ENCODE results near the gene DUSP8. TPM values are rescaled to one million over a fixed set of nuclear protein-coding genes. Genes with fewer than 3 reads are reported as not detected.
A peak's percentile ranks its signal among the peaks of the same experiment; 100 is the strongest.
"Not testable (repeated sequence)": the region's sequence is repeated elsewhere in the genome, so short reads cannot be mapped to it uniquely, and the experiment has no call there.

DUSP8 gene
- total RNA-seq, 2 experiments from 2014 or later: 1.3 to 2.8 TPM

- H3K9me3 Mint-ChIP-seq (ENCODE audit: low read depth): no peaks in the 10 kb centered on the region
- no peak for ATAC-seq
- no peak for DNase-seq
- peaks cover 1% of the 10 kb centered on the region for H3K4me1 Mint-ChIP-seq
- H3K4me3 Mint-ChIP-seq: no peak overlapping the region
- POLR2A ChIA-PET: no interaction called here
- intact Hi-C loops (cut with DNase I, micrococcal nuclease): no loop called here
- H3K36me3 Mint-ChIP-seq (ENCODE audit: low read depth): no peaks in the 10 kb centered on the region
- peaks cover 35% of the 10 kb centered on the region for H3K27me3 Mint-ChIP-seq
- CTCF ChIA-PET: interaction anchor here (1.7 kb wide), 1 partner anchor 26 kb away, joined by 5 read pairs; no protein-coding TSS in a partner anchor
- no peak overlapping the region for H3K27ac Mint-ChIP-seq
Observed at GRCh38 chr11:1600626-1601025, 28.6 kb upstream of the DUSP8 start.

DNA sequence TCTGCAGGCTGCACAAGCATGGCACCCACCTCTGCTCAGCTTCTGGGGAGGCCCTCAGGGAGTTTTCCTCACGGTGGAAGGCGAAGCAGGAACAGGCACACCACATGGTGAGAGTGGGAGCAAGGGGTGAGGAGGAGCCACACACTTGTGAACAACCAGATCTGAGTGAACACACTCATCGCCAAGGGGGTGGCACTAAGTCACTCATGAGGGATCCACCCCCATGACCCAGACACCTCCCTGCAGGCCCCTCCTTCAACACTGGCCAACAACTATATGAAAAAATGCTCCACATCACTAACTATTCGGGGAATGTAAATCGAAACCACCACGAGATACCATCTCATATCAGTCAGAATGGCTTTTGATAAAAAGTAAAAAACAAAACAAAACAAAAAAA, 26.7 kb upstream of the DUSP8 start:
- CTCF ChIA-PET: interaction anchor here (0.5 to 1.8 kb wide), 5 partner anchors 24 to 201 kb away, joined by 3 to 7 read pairs (median 4); no protein-coding TSS in a partner anchor
- peak; percentile 42 for ATAC-seq
- intact Hi-C loops (cut with DNase I, micrococcal nuclease): no loop called here
- Mint-ChIP-seq H3K9me3 (ENCODE audit: low read depth) (no peaks in the 10 kb centered on the region), H3K27ac (no peak overlapping the region), H3K36me3 (ENCODE audit: low read depth) (no peaks in the 10 kb centered on the region), H3K4me3 (no peak overlapping the region), H3K4me1 (peaks cover 5% of the 10 kb centered on the region), H3K27me3 (peaks cover 39% of the 10 kb centered on the region)
- no peak for DNase-seq
- POLR2A ChIA-PET: interaction anchor here (0.6 kb wide), 1 partner anchor 164 kb away, joined by 3 read pairs; no protein-coding TSS in a partner anchor

- intact Hi-C loops (cut with DNase I, micrococcal nuclease); H3K27ac Mint-ChIP-seq; H3K4me3 Mint-ChIP-seq; DNase-seq; H3K4me1 Mint-ChIP-seq; H3K9me3 Mint-ChIP-seq (ENCODE audit: low read depth); ATAC-seq; H3K36me3 Mint-ChIP-seq (ENCODE audit: low read depth); POLR2A ChIA-PET: not testable (repeated sequence)
- CTCF ChIA-PET: interaction anchor here (1.3 to 1.8 kb wide), 2 partner anchors 24 to 54 kb away, joined by 4 to 7 read pairs; no protein-coding TSS in a partner anchor
- H3K27me3 Mint-ChIP-seq: peaks cover 37% of the 10 kb centered on the region
Observed at GRCh38 chr11:1598406-1598805, 26.3 kb upstream of the DUSP8 start.

GRCh38 chr11:1597994-1598380, 25.9 kb upstream of the DUSP8 start, which contains the start of gene KRTAP5-2:
Gene KRTAP5-2, minus strand, starts transcription at chr11:1598294. Its CDS starts 44 bp downstream, at chr11:1598250.
- peaks cover 34% of the 10 kb centered on the region for H3K27me3 Mint-ChIP-seq
- ATAC-seq (no peak), DNase-seq (no peak)
- no peaks in the 10 kb centered on the region for H3K9me3 Mint-ChIP-seq (ENCODE audit: low read depth)
- intact Hi-C loops (cut with DNase I, micrococcal nuclease): no loop called here
- CTCF ChIA-PET: interaction anchor here (0.7 to 1.8 kb wide), 4 partner anchors 10 to 55 kb away, joined by 3 to 7 read pairs (median 4); no protein-coding TSS in a partner anchor
- H3K27ac Mint-ChIP-seq: no peak within 1 kb of the TSS
- H3K4me1 Mint-ChIP-seq: peaks cover 5% of the 10 kb centered on the region
- H3K4me3 Mint-ChIP-seq: no peak within 1 kb of the TSS
- POLR2A ChIA-PET: no interaction called here
- H3K36me3 Mint-ChIP-seq (ENCODE audit: low read depth): no peaks in the 10 kb centered on the region

DNA sequence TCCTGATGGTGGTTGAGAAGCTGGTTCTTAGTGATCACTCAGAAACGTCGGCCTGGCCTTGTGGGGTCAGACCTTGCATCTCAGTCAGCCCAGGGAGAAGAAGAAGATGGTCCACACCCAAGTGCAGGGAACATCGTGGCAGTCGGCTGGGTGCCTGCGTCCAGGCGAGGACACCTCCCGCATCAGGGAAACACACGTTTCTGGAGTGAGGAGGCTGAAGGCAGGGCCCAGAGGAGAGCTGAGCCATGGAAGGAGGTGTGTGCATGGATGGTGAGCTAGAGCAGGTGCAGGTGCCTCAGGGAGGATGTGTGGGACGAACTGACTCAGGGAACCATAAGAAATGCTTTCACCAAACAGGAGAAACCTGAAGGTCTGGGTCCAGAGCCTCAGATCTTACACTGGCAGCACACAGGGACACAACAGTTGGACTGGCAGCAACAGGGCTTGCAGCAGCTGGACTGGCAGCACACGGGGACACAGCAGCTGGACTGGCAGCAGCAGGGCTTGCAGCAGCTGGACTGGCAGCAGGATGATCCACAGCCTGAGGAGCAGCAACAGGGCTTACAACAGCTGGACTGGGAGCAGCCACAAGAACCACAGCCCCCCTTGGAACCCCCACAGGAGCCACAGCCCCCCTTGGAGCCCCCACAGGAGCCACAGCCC, 25.4 kb upstream of the DUSP8 start:
- Mint-ChIP-seq H3K27ac (no peak overlapping the region), H3K9me3 (ENCODE audit: low read depth) (no peaks in the 10 kb centered on the region), H3K36me3 (ENCODE audit: low read depth) (no peaks in the 10 kb centered on the region), H3K4me3 (no peak overlapping the region), H3K4me1 (peaks cover 5% of the 10 kb centered on the region), H3K27me3 (peaks cover 34% of the 10 kb centered on the region)
- DNase-seq: no peak
- ChIA-PET CTCF (interaction anchor here (0.5 to 1.8 kb wide), 7 partner anchors 10 to 235 kb away, joined by 3 to 7 read pairs (median 3); no protein-coding TSS in a partner anchor), POLR2A (no interaction called here)
- ATAC-seq: no peak
- intact Hi-C loops (cut with DNase I, micrococcal nuclease): no loop called here

DNA sequence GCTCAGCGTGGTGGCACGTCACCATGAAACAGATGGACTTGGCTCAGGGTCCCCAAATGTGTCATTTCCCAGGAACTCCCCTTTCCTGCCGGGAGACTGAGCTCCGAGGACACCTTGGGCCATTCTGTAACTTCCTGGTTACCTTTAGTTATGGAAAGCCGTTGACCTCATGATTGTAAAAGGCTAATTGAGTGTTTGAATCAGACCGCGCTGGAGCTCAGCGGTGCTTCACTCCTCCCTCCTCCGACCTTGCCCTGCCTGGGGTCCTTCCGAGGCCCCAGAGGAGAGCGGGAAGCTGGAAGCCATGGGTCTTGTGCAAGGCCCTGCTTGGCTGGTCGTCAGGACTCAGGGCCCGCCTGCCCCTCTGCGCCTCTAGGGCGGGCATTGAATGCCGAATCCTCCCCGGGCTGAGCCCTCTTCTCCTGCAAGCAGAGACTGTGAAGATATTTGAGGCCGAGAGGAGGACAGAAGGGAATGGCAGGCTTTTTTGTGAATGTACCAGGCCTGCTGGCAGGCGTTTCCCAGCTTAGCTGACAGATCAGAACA, 24.6 kb upstream of the DUSP8 start:
- H3K4me3 Mint-ChIP-seq; DNase-seq; intact Hi-C loops (cut with DNase I, micrococcal nuclease); POLR2A ChIA-PET; ATAC-seq; H3K9me3 Mint-ChIP-seq (ENCODE audit: low read depth); H3K36me3 Mint-ChIP-seq (ENCODE audit: low read depth); H3K4me1 Mint-ChIP-seq; H3K27ac Mint-ChIP-seq: not testable (repeated sequence)
- CTCF ChIA-PET: interaction anchor here (0.6 to 1.2 kb wide), 4 partner anchors 9 to 236 kb away, joined by 3 to 4 read pairs (median 3); no protein-coding TSS in a partner anchor
- H3K27me3 Mint-ChIP-seq: peaks cover 30% of the 10 kb centered on the region

DNA sequence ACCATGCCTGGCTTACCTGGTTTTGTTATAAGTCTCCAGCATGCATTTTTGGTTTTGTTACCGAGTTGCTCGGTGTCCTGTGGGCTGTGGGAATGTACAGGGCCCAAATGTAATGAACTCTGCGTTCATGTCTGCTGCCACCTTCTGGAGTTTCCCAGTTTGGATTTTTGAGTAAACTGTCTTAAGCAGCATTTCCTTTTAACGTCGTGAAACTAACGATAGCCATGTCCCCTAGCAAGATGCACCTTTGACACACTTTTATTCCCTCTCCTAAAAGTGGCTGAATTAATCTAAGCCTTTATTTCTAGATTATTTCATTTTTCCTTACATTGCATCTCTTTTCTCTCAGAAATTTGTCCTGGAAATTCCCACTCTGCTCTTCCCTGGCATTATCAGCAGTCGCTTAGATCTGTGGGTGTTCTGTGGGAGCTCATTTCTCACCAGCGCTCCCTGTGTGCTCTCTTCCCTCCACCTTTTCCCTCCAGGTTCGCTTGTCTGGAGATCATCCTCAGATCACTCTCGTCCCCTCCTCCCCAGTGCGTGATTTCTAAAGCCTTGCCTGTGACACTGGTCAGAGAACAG, 24.0 kb upstream of the DUSP8 start:
- H3K9me3 Mint-ChIP-seq (ENCODE audit: low read depth); H3K4me3 Mint-ChIP-seq; DNase-seq; H3K36me3 Mint-ChIP-seq (ENCODE audit: low read depth); POLR2A ChIA-PET; ATAC-seq; H3K4me1 Mint-ChIP-seq; H3K27ac Mint-ChIP-seq: not testable (repeated sequence)
- H3K27me3 Mint-ChIP-seq: peaks cover 29% of the 10 kb centered on the region
- CTCF ChIA-PET: interaction anchor here (0.6 to 2.5 kb wide), 8 partner anchors 8 to 30 kb away, joined by 3 to 16 read pairs (median 3); no protein-coding TSS in a partner anchor
- intact Hi-C loops (cut with DNase I, micrococcal nuclease): loop anchor here in 1 of 2 experiments (1.0 kb wide), 1 partner anchor 33 kb away; the partner anchor contains the start of gene KRTAP5-5

DNA sequence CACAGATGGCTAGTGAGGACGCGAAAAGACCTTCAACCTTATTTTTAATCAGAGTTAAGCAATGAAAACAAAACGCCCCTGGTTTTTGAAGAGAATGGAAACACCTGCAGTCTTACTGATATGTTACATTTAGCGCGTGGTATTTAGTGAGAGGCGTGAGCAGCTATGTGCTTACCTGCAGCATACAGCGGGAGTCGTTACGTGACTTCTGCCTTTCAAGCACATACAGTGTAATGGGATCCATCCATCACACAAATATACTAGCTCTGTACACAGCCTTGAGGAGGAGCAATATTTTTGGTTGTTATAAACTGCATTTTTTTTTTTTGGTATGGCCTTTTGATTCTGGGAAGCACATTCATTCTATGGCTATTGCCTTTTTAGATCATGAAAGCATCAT, 20.6 kb upstream of the DUSP8 start:
- DNase-seq (no peak), ATAC-seq (no peak)
- intact Hi-C loops (cut with DNase I, micrococcal nuclease): no loop called here
- peaks cover 18% of the 10 kb centered on the region for H3K27me3 Mint-ChIP-seq
- H3K4me1 Mint-ChIP-seq: peaks cover 11% of the 10 kb centered on the region
- no peak overlapping the region for H3K27ac Mint-ChIP-seq
- no peak overlapping the region for H3K4me3 Mint-ChIP-seq
- ChIA-PET CTCF (no interaction called here), POLR2A (no interaction called here)
- peaks cover 7% of the 10 kb centered on the region for H3K9me3 Mint-ChIP-seq (ENCODE audit: low read depth)
- H3K36me3 Mint-ChIP-seq (ENCODE audit: low read depth): peaks cover 5% of the 10 kb centered on the region

DNA sequence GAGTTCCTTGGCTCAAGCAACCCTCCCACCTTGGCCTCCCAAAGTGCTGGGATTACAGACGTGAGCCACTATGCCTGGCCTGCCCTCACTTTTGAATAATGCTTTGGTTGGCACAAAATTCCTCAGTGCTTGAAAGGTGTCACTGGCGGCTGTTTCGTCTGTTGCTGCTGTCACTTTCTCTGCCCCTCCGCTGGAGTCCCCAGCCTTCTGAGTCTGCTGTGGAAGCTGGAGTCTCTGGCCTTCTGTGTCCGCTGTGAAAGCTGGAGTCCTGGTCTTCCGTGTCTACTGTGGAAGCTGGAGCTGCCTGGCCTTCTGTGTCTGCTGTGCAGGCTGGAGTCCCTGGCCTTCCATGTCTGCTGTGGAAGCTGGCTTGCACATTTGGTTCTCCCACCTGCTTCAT, 17.9 kb upstream of the DUSP8 start:
- no peak overlapping the region for H3K4me3 Mint-ChIP-seq
- H3K36me3 Mint-ChIP-seq (ENCODE audit: low read depth): peaks cover 5% of the 10 kb centered on the region
- H3K27me3 Mint-ChIP-seq: peaks cover 4% of the 10 kb centered on the region
- ChIA-PET CTCF (interaction anchor here (0.7 to 3.7 kb wide), 2 partner anchors 14 to 44 kb away, joined by 3 to 31 read pairs; no protein-coding TSS in a partner anchor), POLR2A (no interaction called here)
- H3K27ac Mint-ChIP-seq: no peak overlapping the region
- intact Hi-C loops (cut with DNase I, micrococcal nuclease): no loop called here
- ATAC-seq (no peak), DNase-seq (no peak)
- peaks cover 6% of the 10 kb centered on the region for H3K4me1 Mint-ChIP-seq
- peaks cover 7% of the 10 kb centered on the region for H3K9me3 Mint-ChIP-seq (ENCODE audit: low read depth)

DNA sequence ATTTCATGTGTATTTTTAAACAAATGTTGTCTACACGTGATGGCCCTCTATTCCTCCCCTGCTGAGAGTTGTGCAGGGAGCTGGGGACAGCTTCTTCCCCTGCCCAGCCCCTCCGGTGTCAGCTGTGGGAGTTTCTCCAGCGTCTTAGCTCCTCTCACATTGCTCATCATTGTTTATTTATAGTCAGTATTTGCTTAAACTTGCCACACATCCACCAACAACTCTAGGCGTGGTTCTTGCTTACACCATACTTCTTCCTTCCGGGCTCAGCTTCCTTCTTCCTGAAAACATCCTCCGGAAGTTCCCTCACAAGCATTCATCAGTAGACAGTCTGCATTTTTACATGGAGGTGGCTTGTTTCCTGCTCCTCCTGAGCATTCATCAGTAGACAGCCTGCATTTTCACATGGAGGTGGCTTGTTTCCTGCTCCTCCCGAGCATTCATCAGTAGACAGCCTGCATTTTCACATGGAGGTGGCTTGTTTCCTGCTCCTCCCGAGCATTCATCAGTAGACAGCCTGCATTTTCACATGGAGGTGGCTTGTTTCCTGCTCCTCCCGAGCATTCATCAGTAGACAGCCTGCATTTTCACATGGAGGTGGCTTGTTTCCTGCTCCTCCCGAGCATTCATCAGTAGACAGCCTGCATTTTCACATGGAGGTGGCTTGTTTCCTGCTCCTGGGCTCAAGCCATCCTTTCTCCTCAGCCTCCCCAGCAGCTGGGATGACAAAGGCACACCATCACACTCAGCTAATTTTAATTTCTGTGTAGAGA, 17.3 kb upstream of the DUSP8 start:
- H3K27me3 Mint-ChIP-seq; H3K36me3 Mint-ChIP-seq (ENCODE audit: low read depth); DNase-seq; H3K9me3 Mint-ChIP-seq (ENCODE audit: low read depth); intact Hi-C loops (cut with DNase I, micrococcal nuclease); POLR2A ChIA-PET; ATAC-seq; H3K4me1 Mint-ChIP-seq: not testable (repeated sequence)
- CTCF ChIA-PET: interaction anchor here (1.0 to 3.7 kb wide), 3 partner anchors 14 to 449 kb away, joined by 3 to 31 read pairs (median 5); no protein-coding TSS in a partner anchor
- Mint-ChIP-seq H3K4me3 (peak overlapping the region; percentile 29), H3K27ac (peak overlapping the region; percentile 86)

GRCh38 chr11:1586699-1587098, 14.6 kb upstream of the DUSP8 start:
- ATAC-seq (no peak), DNase-seq (no peak)
- Mint-ChIP-seq H3K36me3 (ENCODE audit: low read depth) (peaks cover 5% of the 10 kb centered on the region), H3K4me3 (no peak overlapping the region), H3K27ac (no peak overlapping the region), H3K4me1 (peaks cover 9% of the 10 kb centered on the region), H3K27me3 (peaks cover 2% of the 10 kb centered on the region), H3K9me3 (ENCODE audit: low read depth) (peaks cover 7% of the 10 kb centered on the region)
- ChIA-PET POLR2A (no interaction called here), CTCF (interaction anchor here (2.6 kb wide), 1 partner anchor 12 kb away, joined by 8 read pairs; no protein-coding TSS in a partner anchor)
- intact Hi-C loops (cut with DNase I, micrococcal nuclease): no loop called here
